B cell (primary cell): ENCODE data around the gene LTA4H. TPM values are rescaled to one million over a fixed set of nuclear protein-coding genes. Genes with fewer than 3 reads are reported as not detected.

ENCODE experiments used
- ATAC-seq: fragments of 200-7000 bp; cut with Tn5 transposase; one replicate; pipeline ENCODE4 v1.10.0; 2021; ENCODE audit warnings: low read depth, mild to moderate bottlenecking, moderate number of reproducible peaks, moderate library complexity
- CTCF ChIA-PET: fragments of 350-600 bp; sonication (Branson Sonifier 250); formaldehyde crosslinking; loops from one replicate; lab custom pipeline; 2021; ENCODE audit warnings: antibody characterized with exemption, inconsistent platforms; lab: Charles Lee
- POLR2A ChIA-PET: fragments of 350-600 bp; sonication (Branson Sonifier 250); formaldehyde crosslinking; loops from one replicate; lab custom pipeline; 2021; ENCODE audit warnings: antibody characterized with exemption; lab: Charles Lee
- DNase-seq: peaks from one replicate; pipeline ENCODE4 v3.0.0; 2013
- H2AFZ ChIP-seq: 2 replicates; pipeline ENCODE4 v1.6.1; 2012; ENCODE audit warnings: mild to moderate bottlenecking, low read depth, low read length; ENCODE audit not compliant: insufficient read depth, poor library complexity, severe bottlenecking
- H3K27ac ChIP-seq, 2 donors: 1 replicate in 1 of 2; 2 replicates in 1 of 2; pipeline ENCODE4 v1.5.1; 2012 to 2013; ENCODE audit warnings: low read length in 2 of 2, mild to moderate bottlenecking in 2 of 2, moderate library complexity in 1 of 2
- H3K27me3 ChIP-seq, 4 experiments: fragments of 200-600 bp in 1 of 4; sonication (generic) in 1 of 4; replicated peaks in 1 of 4; 1 replicate in 2 of 4; 2 replicates in 2 of 4; pipeline versions ENCODE4 v1.6.1 to v1.7.0; 2013 to 2016; ENCODE audit warnings: low read length in 3 of 4, mild to moderate bottlenecking in 2 of 4, mixed read lengths in 1 of 4, moderate library complexity in 1 of 4; ENCODE audit not compliant: insufficient read depth in 4 of 4, control insufficient read depth in 3 of 4; ENCODE audit errors: control extremely low read depth in 1 of 4
- H3K36me3 ChIP-seq, 2 experiments: replicated peaks in 1 of 2; 1 replicate in 1 of 2; 2 replicates in 1 of 2; pipeline versions ENCODE4 v1.6.1 to v1.7.1; 2013; ENCODE audit warnings: low read length in 1 of 2; ENCODE audit not compliant: insufficient read depth in 2 of 2, control insufficient read depth in 1 of 2; ENCODE audit errors: control extremely low read depth in 1 of 2, extremely low read depth in 1 of 2
- H3K4me1 ChIP-seq, 2 donors: fragments of 200-600 bp in 1 of 2; sonication (generic) in 1 of 2; 1 replicate in 1 of 2; 2 replicates in 1 of 2; pipeline versions ENCODE4 v1.5.1 to v1.6.1; 2013 to 2017; ENCODE audit warnings: low read length in 2 of 2; ENCODE audit not compliant: control insufficient read depth in 2 of 2, insufficient read depth in 2 of 2
- H3K4me2 ChIP-seq: replicated peaks from 2 replicates; pipeline ENCODE3; 2012; ENCODE audit warnings: mild to moderate bottlenecking, low read depth, low read length; ENCODE audit not compliant: poor library complexity, severe bottlenecking
- H3K4me3 ChIP-seq, 5 experiments: fragments of 200-600 bp in 1 of 5; sonication (generic) in 1 of 5; 1 replicate in 3 of 5; 2 replicates in 2 of 5; pipeline versions ENCODE4 v1.5.1 to v1.7.0; 2011 to 2016; ENCODE audit warnings: low read length in 4 of 5, mild to moderate bottlenecking in 4 of 5, low read depth in 2 of 5, control low read depth in 1 of 5, moderate library complexity in 1 of 5; ENCODE audit not compliant: insufficient read depth in 1 of 5; ENCODE audit errors: control extremely low read depth in 1 of 5, extremely low read depth in 1 of 5
- H3K79me2 ChIP-seq: fragments of 200-600 bp; sonication (generic); one replicate; pipeline ENCODE4 v1.6.0; 2016; ENCODE audit warnings: low read length; ENCODE audit not compliant: control insufficient read depth, insufficient read depth
- H3K9ac ChIP-seq: fragments of 200-600 bp; sonication (generic); 2 replicates; pipeline ENCODE4 v1.6.1; 2017; ENCODE audit warnings: mild to moderate bottlenecking, low read length, moderate library complexity
- H3K9me3 ChIP-seq, 3 donors: one replicate each; pipeline versions ENCODE4 v1.6.1 to v1.7.1; 2013; ENCODE audit warnings: low read length in 2 of 3; ENCODE audit not compliant: control insufficient read depth in 2 of 3, insufficient read depth in 1 of 3; ENCODE audit errors: control extremely low read depth in 1 of 3
- H4K20me1 ChIP-seq: 2 replicates; pipeline ENCODE4 v1.6.0; 2012; ENCODE audit warnings: mild to moderate bottlenecking, low read length; ENCODE audit not compliant: insufficient read depth, control insufficient read depth, poor library complexity, severe bottlenecking
- H3K27ac Mint-ChIP-seq: one replicate; pipeline ENCODE4 v1.8.0; 2021; ENCODE audit warnings: mixed read lengths
- H3K27me3 Mint-ChIP-seq: one replicate; pipeline ENCODE4 v1.8.0; 2021; ENCODE audit warnings: mixed read lengths
- H3K4me1 Mint-ChIP-seq: one replicate; pipeline ENCODE4 v1.8.0; 2021; ENCODE audit warnings: mixed read lengths
- H3K4me3 Mint-ChIP-seq: one replicate; pipeline ENCODE4 v1.8.0; 2021; ENCODE audit warnings: mixed read lengths
- H3K9me3 Mint-ChIP-seq: one replicate; pipeline ENCODE4 v1.8.0; 2022; ENCODE audit warnings: mixed read lengths; ENCODE audit not compliant: insufficient read depth
- CTCF ChIP-seq: fragments of 200-600 bp; IDR thresholded peaks from one replicate; pipeline ENCODE4 v1.8.0; 2022; ENCODE audit warnings: antibody characterized with exemption, mild to moderate bottlenecking
- EZH2 ChIP-seq: IDR thresholded peaks from 2 replicates; pipeline ENCODE4 v1.6.1; 2012; ENCODE audit warnings: borderline replicate concordance, low read depth, mild to moderate bottlenecking, moderate library complexity, low read length; ENCODE audit not compliant: insufficient read depth, poor library complexity, severe bottlenecking
- WGBS: methylation state at CpG from one replicate; pipeline ENCODE4 v1.1.5; 2013; ENCODE audit warnings: missing lambda C conversion rate; ENCODE audit not compliant: insufficient coverage; 5-methylcytosine and 5-hydroxymethylcytosine counted together
- intact Hi-C: fragments of 100-400 bp; cut with micrococcal nuclease; formaldehyde crosslinking; loops from one replicate; pipeline ENCODE4 v1.10.0; 2022
- polyA plus RNA-seq: library from polyadenylated mRNA; depleted of rRNA; stranded (reverse); fragments of >200 nt; gene quantifications from 2 replicates; pipeline ENCODE4 v1.2.3, GENCODE V29; 2012
- total RNA-seq, 2 donors: library from RNA; stranded (reverse); fragments of 120-200 nt in 1 of 2; gene quantifications; 1 replicate in 1 of 2; 2 replicates in 1 of 2; pipeline versions ENCODE4 v1.2.3 to v1.2.4, GENCODE V29; 2013 to 2022

The LTA4H gene
- total and polyA plus RNA-seq, 2 donors (not counting 1 experiment from before 2014, with no cell fraction given) = 153 to 167 TPM

DNA sequence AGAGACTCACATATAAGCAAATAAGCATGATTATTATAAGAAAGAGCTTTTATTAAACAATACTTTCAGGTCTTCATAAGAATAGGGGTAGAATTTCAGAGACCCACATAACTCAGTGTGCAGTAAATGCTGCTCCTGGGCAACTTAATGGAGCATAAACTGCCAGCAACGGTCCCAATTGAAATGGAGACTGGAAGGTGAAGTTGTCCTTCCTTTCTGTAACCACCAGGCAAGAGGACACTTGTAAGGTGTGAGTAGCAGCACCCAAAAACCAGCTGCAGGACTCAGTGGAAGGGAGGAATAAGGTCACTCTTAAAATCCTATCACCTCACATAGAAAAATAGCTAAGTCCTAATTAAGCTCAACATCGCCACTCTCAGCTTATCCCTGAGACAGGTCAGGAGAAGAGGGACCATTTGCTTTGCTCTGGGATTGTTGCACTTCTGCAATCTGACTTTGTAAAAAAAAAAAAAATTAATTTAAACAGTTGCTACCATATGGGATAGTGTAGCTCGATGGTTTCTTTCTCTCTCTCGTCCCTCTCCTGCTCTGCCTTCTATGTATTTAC is 22.7 kb upstream of the LTA4H start:
- Mint-ChIP-seq H3K27ac (no peak overlapping the region), H3K27me3 (no peaks in the 10 kb centered on the region), H3K9me3 (no peaks in the 10 kb centered on the region), H3K4me3 (no peak overlapping the region), H3K4me1 (peaks cover 16% of the 10 kb centered on the region)
- DNase-seq (no peak), ATAC-seq (no peak)
- Histone ChIP-seq H3K4me2 (no peak overlapping the region), H3K9ac (no peak overlapping the region), H3K9me3 (peaks cover 0 to 14% (median 4%) of the 10 kb centered on the region in 3 donors), H3K4me1 (peaks cover 17 to 30% of the 10 kb centered on the region in 2 donors), H3K4me3 (no peak overlapping the region), H3K27ac (no peak overlapping the region), H3K79me2 (no peaks in the 10 kb centered on the region), H3K36me3 (no peaks in the 10 kb centered on the region), H2AFZ (no peak overlapping the region), H4K20me1 (no peaks in the 10 kb centered on the region), H3K27me3 (no peaks in the 10 kb centered on the region)
- intact Hi-C loops = loop anchor here (1.0 kb wide), 1 partner anchor 140 kb away; no protein-coding TSS in a partner anchor
- WGBS = no CpG with 5 or more reads among the region's 4 CpGs
- TF ChIP-seq CTCF (no peak), EZH2 (no peak)
- ChIA-PET POLR2A (interaction anchor here (0.6 to 1.2 kb wide), 3 partner anchors 12 to 144 kb away, joined by 3 to 4 read pairs (median 3); no protein-coding TSS in a partner anchor), CTCF (interaction anchor here (0.6 to 7.1 kb wide), 14 partner anchors 8 to 955 kb away, joined by 3 to 200 read pairs (median 4); no protein-coding TSS in a partner anchor)
